HG02870 (cell line): ENCODE data around the gene MACROH2A1.

Experiments used
- ATAC-seq: cut with Tn5 transposase; IDR thresholded peaks from one replicate; pipeline ENCODE4 v1.9.1; 2021; ENCODE audit warnings: mild to moderate bottlenecking, moderate library complexity; ENCODE audit not compliant: unreplicated experiment

MACROH2A1 gene

DNA sequence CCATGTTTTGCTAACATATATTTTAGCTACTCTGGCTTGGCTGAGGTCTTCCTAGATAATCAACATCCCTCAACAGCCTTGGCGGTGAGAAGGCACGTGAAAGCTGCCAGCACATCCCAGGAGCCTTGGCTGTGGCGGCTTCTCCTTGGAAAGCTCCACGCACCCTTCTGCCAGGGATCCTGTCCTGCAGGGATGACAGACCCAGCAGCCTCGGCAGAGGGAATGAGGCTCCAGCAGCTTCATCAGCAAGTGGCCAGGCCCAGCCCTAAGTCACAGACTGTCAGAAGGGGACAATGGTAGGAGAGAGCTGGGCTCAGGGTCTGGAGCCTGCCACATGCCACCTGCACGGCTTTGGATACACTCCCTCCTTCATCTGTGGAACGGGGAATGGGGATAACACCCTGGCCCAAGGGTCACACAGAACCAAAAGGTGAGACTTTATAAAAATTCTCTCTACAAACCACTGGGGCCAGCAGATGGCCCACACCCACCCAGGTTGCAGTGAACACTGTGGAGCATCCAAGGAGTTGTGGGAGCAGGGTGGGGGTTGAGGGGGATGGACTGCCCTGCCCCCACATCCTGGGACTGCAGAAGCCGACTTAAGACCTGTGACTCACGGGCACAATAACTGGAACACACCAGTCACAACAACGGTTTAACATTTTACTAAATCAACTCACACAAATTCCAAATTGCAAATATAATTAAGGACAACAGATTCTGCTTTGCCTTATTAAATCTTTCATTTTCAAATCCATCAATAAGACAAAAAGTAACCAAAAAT, 65.1 kb downstream of the MACROH2A1 start:
- no peak for ATAC-seq

DNA sequence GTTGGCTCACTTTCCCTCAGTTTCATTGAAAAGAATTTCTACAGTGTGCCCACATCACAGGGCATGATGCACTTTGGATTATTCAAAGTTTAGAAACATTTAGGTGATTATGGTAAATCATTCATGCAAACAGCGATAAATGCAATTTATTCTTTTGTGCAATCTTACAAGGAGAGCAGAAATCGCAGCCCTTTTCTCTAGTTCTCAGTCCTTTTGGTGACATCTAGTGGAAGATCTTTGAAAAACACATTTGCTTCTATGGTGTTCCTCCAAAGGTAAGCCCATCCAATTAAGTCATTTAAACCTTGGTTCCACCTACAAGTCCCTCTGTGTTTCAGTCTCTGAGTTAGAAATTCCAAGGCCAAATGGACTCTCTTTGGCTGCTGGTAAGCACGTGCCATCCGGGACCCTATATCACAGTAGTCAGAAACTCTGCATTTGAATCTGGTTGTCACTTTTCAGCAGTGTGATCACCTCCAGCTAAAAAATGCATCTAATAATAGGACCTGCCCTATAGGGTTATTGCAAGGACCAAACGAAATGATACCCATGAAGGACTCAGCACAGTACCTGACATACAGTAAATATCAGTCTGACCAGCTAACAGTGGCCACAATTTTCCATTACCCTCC, 66.4 kb downstream of the MACROH2A1 start:
- no peak for ATAC-seq

DNA sequence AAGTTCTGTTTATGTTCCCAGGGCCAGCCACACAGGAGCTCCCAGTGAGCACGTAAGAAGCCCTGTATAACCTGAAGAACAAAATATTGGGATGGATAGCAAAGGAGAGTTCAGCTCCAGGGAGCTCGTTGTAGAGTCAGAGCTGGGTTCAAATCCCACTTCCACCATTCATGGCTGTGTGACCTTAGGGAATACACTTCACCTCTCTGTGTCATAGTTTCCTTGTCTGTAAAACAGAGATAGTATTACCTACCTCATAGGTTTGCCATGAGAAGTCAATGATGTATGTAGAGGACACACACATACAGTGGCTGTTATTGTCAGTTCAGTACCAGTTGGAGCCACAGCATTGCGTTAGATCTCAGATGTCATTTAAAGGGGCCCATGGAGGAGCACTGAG, 67.4 kb downstream of the MACROH2A1 start:
- ATAC-seq = no peak

DNA sequence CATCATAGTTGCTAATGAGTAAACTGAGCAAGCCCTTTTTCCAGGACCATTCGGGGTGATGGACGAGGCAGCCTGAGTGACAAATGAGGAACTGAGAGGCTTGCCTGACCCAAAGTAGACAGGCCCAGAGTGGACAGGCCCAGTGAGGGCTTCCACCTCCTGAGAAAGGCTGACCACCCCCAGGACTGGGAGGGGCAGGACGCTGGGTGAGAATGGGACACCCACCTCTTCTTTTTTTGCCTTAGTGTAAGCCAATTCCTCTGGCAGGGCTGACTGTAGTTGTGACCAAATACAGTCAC, 68.3 kb downstream of the MACROH2A1 start:
- ATAC-seq = no peak

DNA sequence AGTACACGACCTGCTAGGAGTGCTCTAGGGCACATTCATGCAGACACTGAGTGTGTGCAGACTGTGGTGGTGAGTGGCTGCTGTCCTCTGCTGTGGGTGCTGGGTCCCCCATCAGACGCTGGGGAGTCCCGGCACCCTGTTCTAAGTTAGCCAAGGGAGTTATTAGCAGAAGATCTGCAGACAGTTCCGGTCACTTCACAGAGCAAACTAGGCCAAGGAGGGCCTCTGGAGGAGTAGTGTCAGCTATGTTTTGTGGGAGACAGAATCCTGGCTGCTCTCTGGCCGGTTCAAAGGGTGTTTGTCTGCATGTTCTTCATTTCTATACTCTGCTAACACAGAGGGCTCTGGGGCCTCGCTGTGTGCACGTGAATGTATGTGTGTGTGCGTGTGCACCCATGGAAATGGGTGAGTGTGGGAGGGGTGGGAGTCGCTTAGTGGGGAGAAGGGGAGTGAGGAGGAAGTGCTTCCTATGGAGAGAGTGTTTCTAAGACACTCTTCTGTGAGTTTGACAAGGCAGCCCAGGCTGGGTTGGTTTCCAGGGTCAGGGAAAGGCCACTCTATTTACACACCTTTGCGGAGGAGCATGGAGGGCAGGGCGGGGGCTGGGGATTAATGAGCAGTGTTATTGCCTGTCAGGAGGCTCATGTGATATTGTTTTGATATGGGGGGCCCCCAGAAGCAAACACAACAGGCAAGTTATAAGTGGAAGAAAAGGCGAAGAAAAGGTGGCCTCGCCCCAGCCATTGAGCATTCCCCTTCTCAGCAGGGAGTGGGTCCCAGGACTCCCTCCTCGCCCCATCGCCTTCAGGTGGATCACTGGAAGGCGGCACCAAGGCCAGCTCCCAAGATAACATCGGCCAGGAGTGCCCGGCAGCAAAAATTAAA, 68.9 kb downstream of the MACROH2A1 start:
- no peak for ATAC-seq

DNA sequence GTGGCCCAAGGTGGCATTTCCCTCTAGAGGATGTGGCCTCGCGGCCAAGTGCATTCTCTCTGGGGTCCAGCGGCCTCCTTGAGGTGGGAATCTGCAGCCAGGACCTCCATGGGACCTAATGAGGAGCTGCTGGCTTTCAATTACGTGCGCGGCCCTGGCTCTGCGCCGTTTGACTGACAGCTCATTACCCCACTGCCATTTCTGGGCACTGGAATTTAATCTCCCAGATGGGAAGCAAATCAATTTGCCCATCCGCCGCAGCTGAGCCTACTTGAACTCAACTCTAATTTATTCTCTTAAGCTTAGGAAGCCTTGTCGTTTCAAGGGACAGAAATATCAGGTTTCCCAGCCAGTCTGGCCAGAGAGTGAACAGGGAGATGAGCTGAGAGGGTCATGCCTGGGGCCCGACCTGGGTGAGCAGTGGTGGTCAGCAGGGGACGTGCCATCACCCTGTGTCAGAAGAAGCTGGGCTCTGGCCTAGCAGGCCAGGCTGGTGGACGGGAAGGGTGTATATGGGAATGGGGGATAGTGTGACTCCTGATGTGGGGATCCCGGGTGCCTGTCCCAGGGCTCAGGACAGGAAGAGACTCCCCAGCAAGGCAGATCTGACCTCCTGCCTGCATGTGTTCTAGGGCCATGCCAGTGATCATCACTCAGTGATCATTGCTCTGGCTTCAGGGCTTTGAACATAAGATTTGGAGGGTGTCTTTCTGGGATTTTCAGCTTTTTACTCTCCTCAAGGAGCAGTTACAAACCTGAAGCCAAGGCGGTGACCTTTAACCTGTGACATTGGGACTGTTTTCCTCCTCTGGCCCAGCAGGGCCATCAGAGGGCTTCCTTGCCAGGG, 69.7 kb downstream of the MACROH2A1 start:
- ATAC-seq = no peak

DNA sequence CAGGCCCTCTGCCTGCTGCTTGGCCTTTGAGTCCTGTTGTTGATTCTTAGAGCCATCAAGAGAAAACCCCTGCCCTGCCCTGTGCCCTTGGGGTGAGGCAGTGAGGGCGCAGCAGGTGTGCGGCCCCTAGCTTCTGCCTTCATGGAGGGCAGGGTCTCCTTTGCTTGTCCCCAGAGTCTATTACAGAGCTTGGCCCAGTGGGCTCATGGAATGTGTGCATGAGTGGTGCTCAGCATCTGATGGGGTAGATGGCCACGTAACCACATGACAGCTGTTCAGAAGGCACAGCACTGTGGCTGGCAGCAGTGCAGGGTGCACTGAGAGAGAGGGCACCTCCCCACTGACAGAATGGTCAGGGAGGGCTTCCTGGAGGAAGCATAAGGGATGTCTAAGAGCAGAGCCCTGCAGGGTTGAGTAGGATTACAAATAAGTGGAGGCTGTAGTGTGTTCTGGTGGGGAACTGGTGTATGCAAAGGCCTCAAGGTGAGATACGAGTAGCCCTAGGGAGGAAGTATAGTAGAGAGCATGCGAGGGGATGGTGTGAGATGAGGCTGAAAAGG, 70.8 kb downstream of the MACROH2A1 start:
- no peak for ATAC-seq

DNA sequence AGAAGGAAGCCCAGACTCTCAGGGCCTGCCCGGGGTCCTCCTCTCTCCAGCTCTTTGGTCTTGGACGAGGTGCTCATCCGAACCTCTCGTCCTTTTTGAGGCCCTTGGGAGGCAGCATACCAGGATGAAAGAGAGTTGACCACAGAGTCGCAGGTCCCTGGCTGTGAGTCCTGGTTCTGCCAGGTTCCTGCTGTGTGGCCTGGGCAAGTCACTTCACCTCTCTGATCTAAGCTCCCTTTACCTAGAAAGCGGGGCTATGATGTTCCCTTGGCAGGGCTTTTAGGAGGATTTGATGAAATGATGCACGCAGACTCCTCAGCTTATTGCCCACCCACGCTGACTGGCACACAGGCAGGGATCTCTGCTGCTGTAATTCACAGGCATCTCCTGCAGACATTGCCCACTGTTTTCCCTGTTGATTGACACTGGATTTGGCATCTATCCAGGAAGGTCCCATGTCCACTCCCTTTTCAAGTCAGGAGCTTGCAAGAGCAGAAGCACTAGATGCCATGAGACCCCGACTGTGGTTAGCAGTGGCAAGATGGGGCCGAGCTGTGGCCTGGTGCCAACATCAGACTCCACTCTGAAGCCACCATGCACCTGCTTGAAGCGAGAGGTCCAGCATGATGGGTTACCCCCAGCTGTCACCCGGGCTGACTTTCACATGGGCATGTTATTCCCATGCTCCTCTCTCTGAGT, 71.5 kb downstream of the MACROH2A1 start:
- ATAC-seq = no peak

DNA sequence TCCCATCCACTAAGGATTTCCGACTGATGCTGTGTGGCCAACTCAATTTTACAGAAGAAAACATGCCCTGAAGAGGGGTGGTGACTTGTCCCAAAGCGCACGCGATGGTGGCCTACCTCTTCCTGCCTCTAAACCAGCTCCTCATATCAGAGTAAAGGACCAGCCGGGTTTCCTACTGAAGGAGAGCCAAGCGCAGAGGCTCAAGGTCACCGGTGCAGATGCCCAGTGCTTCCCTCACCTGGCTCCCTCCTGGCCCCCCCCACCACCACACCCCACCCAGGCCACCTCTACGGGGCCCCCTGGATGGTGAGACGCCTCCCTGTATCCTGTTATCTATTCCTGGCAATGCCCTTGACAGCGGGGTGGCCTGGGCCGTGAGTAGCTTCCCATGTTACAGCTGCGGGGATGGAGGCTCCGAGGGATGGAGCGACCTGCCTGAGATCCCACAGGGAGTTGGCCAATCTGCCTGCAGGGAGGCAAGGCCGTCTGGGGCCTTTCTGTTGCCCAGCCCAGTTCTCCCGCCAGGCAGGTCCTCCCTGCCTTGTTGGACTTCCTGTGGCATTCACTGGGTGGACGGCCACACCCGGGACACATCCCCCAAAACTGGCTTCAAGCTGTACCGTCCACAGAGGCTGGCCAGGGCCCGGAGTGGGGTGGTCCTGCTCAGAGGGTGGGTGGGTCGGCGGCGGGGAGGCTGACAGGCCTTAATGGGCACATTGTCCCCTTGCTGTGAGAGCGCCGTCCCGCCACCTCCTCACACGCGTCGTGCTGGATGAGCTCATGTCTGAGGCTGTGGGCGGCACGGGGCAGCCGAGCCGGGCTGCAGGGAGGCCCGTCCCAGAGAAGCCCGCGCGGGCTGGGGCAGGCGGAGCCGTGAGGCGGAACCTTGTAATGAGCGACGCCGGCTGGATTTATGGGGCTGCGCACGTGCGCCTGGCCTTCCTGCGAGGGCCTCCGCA, 72.5 kb downstream of the MACROH2A1 start:
- no peak for ATAC-seq

DNA sequence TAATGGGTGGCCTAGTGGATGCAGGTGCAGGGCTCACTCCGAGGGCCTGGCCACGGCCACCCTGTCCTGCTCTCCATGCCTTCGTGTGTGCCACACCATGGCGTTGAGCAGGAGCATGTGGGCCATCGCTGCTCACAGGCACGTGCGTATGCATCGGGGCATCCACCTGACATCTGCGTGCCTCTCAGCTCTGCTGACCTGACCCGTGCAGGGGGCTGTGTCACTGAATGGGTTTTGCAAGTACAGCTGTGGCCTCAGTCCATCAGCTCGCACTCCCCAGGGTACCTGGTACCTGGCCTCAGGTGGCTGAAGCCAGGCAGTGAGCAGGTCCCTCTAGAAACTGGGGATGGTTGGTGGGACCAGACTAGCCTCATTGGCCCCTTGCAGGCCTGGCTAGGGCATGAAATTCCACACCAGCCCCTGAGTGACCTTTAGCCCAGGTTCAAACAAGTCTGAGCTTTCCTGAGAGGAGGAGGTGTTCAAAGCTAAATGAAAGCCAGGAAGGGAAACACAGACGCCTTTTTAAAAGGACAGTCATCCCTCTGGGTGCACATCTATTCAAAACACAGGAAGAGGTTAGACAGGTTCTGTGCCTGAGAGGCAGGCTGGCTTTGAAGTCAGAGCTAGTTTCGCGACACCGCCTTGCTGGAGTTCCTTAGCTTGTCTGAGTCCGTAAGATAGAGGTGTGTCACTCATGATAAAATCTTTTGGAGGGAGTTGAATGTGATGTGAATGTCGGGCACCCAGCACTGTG, 74.0 kb downstream of the MACROH2A1 start:
- ATAC-seq = no peak

DNA sequence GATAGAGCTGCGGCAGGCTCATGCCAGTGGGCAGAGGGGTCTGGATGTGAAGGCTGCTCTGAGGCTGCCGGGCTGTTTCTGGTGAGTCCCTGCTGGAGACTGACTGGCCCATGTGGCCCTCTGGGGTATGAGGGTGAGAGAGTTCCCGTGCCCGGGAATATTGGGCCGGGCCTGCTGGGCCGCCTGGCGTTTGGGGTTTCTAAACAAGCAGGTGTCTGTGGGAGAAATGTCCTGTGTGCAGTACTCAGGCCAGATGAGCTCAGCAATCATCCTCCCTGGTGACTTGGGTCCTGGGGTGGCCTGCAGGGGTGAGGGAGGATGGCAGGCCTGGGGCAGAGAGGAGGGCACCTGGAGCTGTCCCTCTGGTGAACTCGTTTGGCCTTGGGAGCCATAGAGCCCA, 74.9 kb downstream of the MACROH2A1 start:
- ATAC-seq = no peak

DNA sequence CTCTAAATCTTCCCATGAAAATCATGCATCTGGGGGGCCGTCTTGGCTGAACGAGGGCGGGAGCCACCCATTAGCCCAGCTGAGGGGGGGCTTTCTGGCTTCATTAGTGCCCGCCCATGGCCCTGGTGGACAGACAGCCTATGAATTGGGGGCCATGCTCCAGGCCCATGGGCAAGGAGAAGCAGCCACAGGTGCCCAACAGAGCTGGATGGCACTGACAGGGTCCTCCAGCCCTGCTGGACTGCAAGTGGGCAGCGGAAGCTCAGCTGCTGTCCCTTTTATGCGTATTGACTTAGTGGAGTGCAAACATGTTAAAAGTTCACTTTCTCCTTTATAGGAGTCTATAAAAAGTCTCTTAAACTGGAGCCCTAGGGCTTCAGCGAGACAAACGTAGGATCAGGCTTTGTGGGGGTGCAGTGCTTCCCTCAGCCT, 75.3 kb downstream of the MACROH2A1 start:
- ATAC-seq = no peak

DNA sequence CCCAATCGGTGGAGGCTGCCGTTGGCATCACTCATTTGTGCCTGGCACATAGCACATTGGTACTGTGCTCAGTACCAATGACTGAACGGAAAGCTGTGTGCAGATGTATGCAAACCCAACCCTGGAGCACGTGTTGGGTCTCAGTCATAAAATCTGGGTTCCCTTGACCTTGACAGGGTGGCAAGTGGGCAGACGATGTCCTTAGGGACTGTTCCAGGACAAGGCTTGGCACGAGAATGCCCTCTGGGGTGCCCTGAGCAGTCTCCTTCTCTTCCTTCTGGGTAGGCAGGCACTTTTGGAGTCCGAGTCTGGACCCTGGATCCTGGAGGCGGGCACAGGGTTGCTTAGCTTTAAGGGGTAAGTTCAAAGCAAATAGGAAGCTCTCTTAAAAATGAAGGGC, 75.8 kb downstream of the MACROH2A1 start:
- ATAC-seq = no peak

DNA sequence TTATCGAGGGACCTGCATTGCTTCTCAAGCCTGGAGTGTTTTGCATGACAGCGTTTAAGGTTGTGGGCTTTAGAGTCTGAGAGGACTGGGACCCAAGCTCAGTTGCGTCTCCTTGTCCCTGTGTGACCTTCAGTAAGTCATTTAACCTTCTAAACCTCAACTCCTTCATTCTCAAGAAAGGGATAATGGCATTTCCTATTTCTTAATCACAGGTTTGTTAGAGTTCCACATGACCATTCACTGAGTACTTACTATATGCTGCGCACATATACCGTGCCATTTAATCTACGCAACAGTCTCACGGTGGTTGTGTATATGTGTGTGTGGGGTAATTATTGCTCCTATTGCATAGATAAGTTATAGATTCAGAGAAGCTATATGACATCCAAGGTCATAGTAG, 76.3 kb downstream of the MACROH2A1 start:
- ATAC-seq = no peak

DNA sequence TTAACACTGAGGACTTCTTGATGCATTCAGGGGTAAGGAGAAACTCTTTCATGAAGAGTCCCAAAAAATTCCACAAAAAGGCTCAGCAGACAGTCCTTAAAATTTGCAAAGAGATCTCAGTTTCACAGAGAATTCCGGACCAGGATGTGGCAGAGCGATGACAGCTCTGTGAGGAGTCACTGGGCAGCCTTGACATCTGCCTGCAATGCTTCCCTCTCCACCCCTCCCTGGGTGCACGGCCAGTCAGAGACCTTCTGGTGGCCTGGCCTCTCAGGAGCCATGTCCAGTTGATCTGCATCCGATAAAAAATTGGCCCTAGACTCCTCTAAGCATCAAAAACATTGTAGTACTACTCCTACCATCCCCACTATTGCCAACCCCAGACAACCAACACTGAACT, 76.8 kb downstream of the MACROH2A1 start:
- ATAC-seq = no peak

DNA sequence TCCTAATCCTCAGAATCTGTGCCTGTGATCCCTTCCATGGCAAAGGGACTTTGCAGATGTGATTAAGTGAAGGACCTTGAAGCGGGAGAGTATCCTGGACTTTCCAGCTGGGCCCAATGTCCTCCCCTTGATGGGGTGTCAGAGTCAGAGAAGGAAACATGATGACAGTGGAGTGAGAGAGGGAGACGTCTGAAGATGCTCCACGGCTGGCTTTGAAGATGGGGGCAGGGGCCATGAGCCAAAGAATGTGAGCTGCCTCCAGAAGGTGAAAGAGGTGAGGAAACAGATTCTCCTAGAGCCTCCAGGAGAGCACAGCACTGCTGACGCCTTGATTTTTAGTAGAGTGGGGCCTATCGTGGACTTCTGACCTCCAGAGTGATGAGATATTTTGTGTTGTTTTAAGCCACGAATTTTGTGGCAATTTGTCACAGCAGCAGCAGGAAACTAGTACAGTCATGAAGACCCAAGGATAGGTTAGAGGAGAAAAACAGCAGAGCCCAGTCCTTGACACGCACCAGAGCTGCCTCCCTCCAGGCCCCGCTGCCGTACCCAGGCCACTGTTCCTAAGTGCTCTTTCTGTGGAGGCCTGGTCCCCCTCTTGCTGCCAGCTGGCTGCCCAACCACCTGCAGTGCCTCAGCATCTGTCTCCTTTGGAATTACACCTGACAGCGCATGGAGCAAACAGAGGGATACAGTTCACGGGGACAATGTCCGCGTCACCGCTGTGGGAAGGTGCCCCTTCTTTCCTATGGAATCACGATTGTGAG, 78.1 kb downstream of the MACROH2A1 start:
- no peak for ATAC-seq

DNA sequence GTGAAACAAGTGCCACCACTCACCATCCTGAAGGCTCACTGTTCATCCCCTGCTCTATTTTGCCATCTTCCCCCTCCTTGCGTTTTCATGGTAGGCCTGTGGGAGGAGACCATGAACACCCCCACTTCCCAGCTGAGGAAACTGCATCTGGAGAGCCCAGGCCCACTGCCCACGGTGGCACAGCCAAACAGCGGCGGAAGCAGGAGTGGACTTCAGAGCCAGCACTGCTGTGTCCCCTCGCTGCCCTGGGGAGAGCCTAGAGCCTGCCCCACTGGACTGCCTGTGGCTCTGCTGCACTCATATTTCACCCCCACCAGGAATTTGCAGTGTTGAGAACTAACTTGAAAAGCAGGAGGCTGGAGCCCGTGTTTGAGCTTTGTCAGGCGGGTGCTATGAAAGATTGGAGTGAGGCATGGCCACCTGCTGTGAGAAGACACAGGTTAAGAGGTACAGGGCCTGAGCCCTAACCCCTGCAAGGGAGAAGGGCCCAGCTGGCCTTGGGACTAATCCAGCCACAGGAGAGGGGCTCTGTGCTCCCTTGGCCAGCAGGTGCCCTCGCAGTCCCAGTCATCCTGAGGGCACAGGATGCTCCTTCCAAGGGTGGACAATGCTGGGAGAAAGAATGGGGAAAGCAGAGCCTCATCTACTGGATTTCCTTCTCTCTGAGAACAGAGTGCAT, 79.0 kb downstream of the MACROH2A1 start:
- no peak for ATAC-seq
